A549 treated with CORT108297 at 1 μM for 4 hours (cell line): ENCODE data around the gene NPIPA3. TPM values are rescaled to one million over a fixed set of nuclear protein-coding genes. Genes with fewer than 3 reads are reported as not detected.

Experiments used
- total RNA-seq: library from RNA; stranded (reverse); fragments of 200-300 nt; extraction: Qiagen RNA extraction; gene quantifications from 5 replicates; pipeline ENCODE4 v1.2.3, GENCODE V29; 2022

NPIPA3 gene
- 0.65 to 1.8 TPM (median 1.6 TPM) in 5 replicates for total RNA-seq

DNA sequence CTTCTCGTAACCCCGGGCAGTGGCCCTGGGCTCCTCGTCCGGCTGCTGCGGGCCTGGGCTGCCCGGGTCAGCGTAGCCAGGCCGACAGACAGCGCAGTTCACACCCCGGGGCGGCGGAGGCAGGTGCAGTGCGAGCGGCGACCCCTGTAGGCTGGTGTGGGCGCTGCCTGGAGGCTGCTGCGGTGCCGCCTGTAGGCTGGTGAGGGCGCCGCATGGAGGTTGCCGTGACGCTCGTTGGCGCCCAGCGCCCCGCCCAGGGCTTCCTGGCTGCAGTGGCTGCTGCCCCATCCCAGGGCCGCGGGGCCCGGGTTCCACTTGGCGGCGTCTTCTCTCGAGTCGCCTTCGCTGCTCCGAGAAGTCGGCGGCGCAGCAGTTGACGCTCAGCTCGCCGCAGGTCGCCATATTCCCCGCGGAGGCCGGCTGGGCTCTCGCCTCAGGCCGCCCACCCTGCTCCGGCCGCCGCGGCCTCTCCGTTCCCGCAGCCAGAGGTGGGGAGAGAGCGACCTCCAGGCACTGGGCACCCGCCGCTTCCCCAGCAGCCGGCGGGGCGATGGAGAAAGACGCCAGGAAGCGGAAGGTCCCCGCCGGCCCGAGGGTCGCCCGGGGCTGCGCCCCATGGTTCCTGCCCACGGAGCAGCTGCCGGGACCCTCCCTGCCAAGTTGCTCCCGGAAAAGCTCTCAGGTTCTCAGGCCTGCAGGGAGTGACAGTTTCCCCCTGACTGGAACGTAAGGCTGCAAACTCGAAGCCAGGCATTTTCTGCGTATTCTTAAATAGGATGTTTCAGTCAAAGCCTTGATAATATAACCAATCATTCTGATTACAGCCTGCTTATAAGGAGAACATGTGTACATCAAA, at the start of gene NPIPA3:
Gene NPIPA3 (plus strand): TSS at position 256 of the 856 bp plus-strand sequence. CDS start 5,533 bp downstream, outside the sequence.

DNA sequence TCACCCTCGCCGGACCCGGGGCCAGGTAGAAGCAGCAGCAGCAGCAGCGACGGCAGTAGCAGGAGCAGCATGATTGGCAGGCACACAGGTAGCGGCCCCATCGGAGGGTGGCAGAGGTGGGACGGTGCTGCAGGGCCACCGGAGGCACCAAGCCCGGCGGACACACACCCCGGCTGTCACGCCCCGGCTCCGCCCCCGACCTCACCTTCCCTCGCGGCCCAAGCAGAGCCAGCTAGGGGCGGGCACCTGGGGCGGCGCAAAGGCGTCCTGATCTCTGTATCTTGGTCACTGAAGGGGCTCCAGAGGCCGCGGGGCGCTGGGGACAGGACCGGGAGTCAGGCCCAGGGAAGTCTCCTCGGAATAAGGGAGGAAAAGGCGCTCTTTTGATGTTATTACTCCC, 9.1 kb upstream of the NPIPA3 start, which contains the start of gene PLA2G10:
Gene PLA2G10 (minus strand): TSS at position 180 of the 400 bp plus-strand sequence. CDS start 79 bp downstream, at position 101.

DNA sequence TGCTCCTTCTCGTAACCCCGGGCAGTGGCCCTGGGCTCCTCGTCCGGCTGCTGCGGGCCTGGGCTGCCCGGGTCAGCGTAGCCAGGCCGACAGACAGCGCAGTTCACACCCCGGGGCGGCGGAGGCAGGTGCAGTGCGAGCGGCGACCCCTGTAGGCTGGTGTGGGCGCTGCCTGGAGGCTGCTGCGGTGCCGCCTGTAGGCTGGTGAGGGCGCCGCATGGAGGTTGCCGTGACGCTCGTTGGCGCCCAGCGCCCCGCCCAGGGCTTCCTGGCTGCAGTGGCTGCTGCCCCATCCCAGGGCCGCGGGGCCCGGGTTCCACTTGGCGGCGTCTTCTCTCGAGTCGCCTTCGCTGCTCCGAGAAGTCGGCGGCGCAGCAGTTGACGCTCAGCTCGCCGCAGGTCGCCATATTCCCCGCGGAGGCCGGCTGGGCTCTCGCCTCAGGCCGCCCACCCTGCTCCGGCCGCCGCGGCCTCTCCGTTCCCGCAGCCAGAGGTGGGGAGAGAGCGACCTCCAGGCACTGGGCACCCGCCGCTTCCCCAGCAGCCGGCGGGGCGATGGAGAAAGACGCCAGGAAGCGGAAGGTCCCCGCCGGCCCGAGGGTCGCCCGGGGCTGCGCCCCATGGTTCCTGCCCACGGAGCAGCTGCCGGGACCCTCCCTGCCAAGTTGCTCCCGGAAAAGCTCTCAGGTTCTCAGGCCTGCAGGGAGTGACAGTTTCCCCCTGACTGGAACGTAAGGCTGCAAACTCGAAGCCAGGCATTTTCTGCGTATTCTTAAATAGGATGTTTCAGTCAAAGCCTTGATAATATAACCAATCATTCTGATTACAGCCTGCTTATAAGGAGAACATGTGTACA, 39.3 kb downstream of the NPIPA3 start, which contains the start of gene NPIPA2:
Gene NPIPA2 (plus strand): TSS at position 261 of the 856 bp plus-strand sequence. CDS start 5,533 bp downstream, outside the sequence.

Other genes with a start within 250 kb of the NPIPA3 start
- 32.7 to 52.5 TPM (median 36.3 TPM) in 5 replicates for gene PARN, start 73.2 kb upstream of the NPIPA3 start, total RNA-seq
- 87.6 to 109 TPM (median 94.2 TPM) in 5 replicates for gene BFAR, start 70.5 kb upstream of the NPIPA3 start, total RNA-seq
- 0.21 to 0.29 TPM (median 0.24 TPM) in 4 of 5 replicates, not detected in the other for gene PLA2G10, start 9.1 kb upstream of the NPIPA3 start, total RNA-seq
- 1.2 to 1.9 TPM (median 1.4 TPM) in 5 replicates for gene NPIPA2, start 39.1 kb downstream of the NPIPA3 start, total RNA-seq
- gene NOMO1, start 130.3 kb downstream of the NPIPA3 start, total RNA-seq, result 88.9 to 98.3 TPM (median 92.7 TPM) in 5 replicates
- gene NPIPA1, start 234.0 kb downstream of the NPIPA3 start, total RNA-seq, result 38.8 to 54.2 TPM (median 50.0 TPM) in 5 replicates